ENCODE results near the gene BAG2.
A peak's percentile ranks its signal among the peaks of the same experiment; 100 is the strongest.

BAG2 gene

GRCh38 chr6:57172136-57173055, at the start of gene BAG2:
BAG2 (plus strand) TSS chr6:57172326; CDS start chr6:57172698, 372 bp downstream.
- in situ Hi-C loops (cut with HindIII; ENCODE audit: low sequenced_read_pairs) = no loop called here
- peak; percentile 20 for TF ChIP-seq CTCF (IDR thresholded peaks at IDR 0.05; ENCODE audit: low read depth, low read length, missing control alignments)

GRCh38 chr6:57123111-57123510, 49.0 kb upstream of the BAG2 start:
- no peak for TF ChIP-seq CTCF (IDR thresholded peaks at IDR 0.05; ENCODE audit: low read depth, low read length, missing control alignments)
- no peak overlapping the region for H3K4me3 ChIP-seq (ENCODE audit: low read depth, low read length)
- DNase-seq (ENCODE audit: low read depth) = no peak
- in situ Hi-C loops (cut with HindIII; ENCODE audit: low sequenced_read_pairs) = no loop called here

More at GRCh38 chr6:57172136-57173055, at the start of gene BAG2:
- peak; percentile 58 for DNase-seq (ENCODE audit: low read depth)
- peak within 1 kb of the TSS; percentile 61 for H3K4me3 ChIP-seq (ENCODE audit: low read depth, low read length)

GRCh38 chr6:57127763-57128162, 44.4 kb upstream of the BAG2 start:
- no peak for DNase-seq (ENCODE audit: low read depth)
- no peak overlapping the region for H3K4me3 ChIP-seq (ENCODE audit: low read depth, low read length)
- in situ Hi-C loops (cut with HindIII; ENCODE audit: low sequenced_read_pairs) = no loop called here
- TF ChIP-seq CTCF (IDR thresholded peaks at IDR 0.05; ENCODE audit: low read depth, low read length, missing control alignments) = no peak

- in situ Hi-C loops (cut with HindIII; ENCODE audit: low sequenced_read_pairs) = no loop called here
- DNase-seq (ENCODE audit: low read depth) = no peak
- H3K4me3 ChIP-seq (ENCODE audit: low read depth, low read length) = no peak overlapping the region
- no peak for TF ChIP-seq CTCF (IDR thresholded peaks at IDR 0.05; ENCODE audit: low read depth, low read length, missing control alignments)
These were observed 41.4 kb upstream of the BAG2 start for GRCh38 chr6:57130661-57131177.

GRCh38 chr6:57134954-57135353, 37.2 kb upstream of the BAG2 start:
- DNase-seq (ENCODE audit: low read depth) = no peak
- no peak overlapping the region for H3K4me3 ChIP-seq (ENCODE audit: low read depth, low read length)
- in situ Hi-C loops (cut with HindIII; ENCODE audit: low sequenced_read_pairs) = no loop called here
- no peak for TF ChIP-seq CTCF (IDR thresholded peaks at IDR 0.05; ENCODE audit: low read depth, low read length, missing control alignments)

- no peak for DNase-seq (ENCODE audit: low read depth)
- in situ Hi-C loops (cut with HindIII; ENCODE audit: low sequenced_read_pairs) = no loop called here
- H3K4me3 ChIP-seq (ENCODE audit: low read depth, low read length) = no peak overlapping the region
- no peak for TF ChIP-seq CTCF (IDR thresholded peaks at IDR 0.05; ENCODE audit: low read depth, low read length, missing control alignments)
These were observed 36.2 kb upstream of the BAG2 start for GRCh38 chr6:57135885-57136284.

Measured in astrocyte of the cerebellum (primary cell).